ENCODE measurements around the gene FAM162B.
"Not testable (repeated sequence)": the region's sequence is repeated elsewhere in the genome, so short reads cannot be mapped to it uniquely, and the experiment has no call there.

FAM162B gene

GRCh38 chr6:116714761-116715160 is 50.8 kb downstream of the FAM162B start:
- no peak for DNase-seq

- no peak for DNase-seq
Observed at GRCh38 chr6:116714296-116714695, 51.2 kb downstream of the FAM162B start.

- DNase-seq: no peak
Observed at GRCh38 chr6:116705917-116706316, 59.6 kb downstream of the FAM162B start.

- not testable (repeated sequence) for DNase-seq
Observed at GRCh38 chr6:116703888-116704287, 61.6 kb downstream of the FAM162B start.

Data from activated gamma-delta T cell (primary cell).